Lower leg skin (tissue), 3 donors: ENCODE results near the gene GNL3.

Experiments used
- CTCF ChIP-seq, 3 donors: fragments of 450-650 bp; IDR thresholded peaks; one replicate each; pipeline ENCODE4 v1.5.1; 2016; ENCODE audit warnings: antibody characterized with exemption in 3 of 3, mild to moderate bottlenecking in 3 of 3, moderate library complexity in 2 of 3
- POLR2A ChIP-seq, 2 donors: fragments of 450-650 bp; IDR thresholded peaks; one replicate each; pipeline ENCODE4 v1.6.1; 2016 to 2017; ENCODE audit warnings: antibody characterized with exemption in 2 of 2, mild to moderate bottlenecking in 1 of 2, moderate library complexity in 1 of 2

- TF ChIP-seq CTCF (IDR thresholded peaks at IDR 0.05) (no peak), POLR2A (IDR thresholded peaks at IDR 0.05) (no peak)
Measured at GRCh38 chr3:52655895-52656294, 29.9 kb upstream of the GNL3 start.
